GM12878 (cell line): ENCODE data around the gene UGT3A2. TPM values are rescaled to one million over a fixed set of nuclear protein-coding genes. Genes with fewer than 3 reads are reported as not detected.

ENCODE experiments used
- ATAC-seq: fragments of 200-7000 bp; cut with Tn5 transposase; 3 replicates; pipeline ENCODE4 v1.9.1; 2020; ENCODE audit warnings: mild to moderate bottlenecking, moderate library complexity
- BruUV-seq: library from RNA; stranded (reverse); fragments of 400-500 nt; replicated peaks from 2 replicates; lab custom pipeline; 2021; lab: Mats Ljungman, UMichigan
- CTCF ChIA-PET: fragments of 300-600 bp; sonication (Branson Sonifier 250); formaldehyde crosslinking; extraction: SDS; loops from one replicate; lab custom pipeline; 2021; ENCODE audit warnings: inconsistent platforms; lab: Yijun Ruan, JAX
- POLR2A ChIA-PET: fragments of 350-600 bp; formaldehyde crosslinking; extraction: SDS; loops from one replicate; lab custom pipeline; 2021; ENCODE audit warnings: inconsistent platforms; lab: Charles Lee
- RAD21 ChIA-PET: fragments of 300-600 bp; sonication (Branson Sonifier 250); formaldehyde crosslinking; loops from one replicate; lab custom pipeline; 2023; ENCODE audit warnings: antibody characterized with exemption; ENCODE audit not compliant: unreplicated experiment; lab: Charles Lee
- SMC1A ChIA-PET: fragments of 300-600 bp; sonication (Branson Sonifier 250); formaldehyde crosslinking; loops from one replicate; lab custom pipeline; 2023; ENCODE audit not compliant: unreplicated experiment, uncharacterized antibody; lab: Charles Lee
- DNase-seq: peaks from one replicate; pipeline ENCODE4 v3.0.0-alpha.2; 2011; ENCODE audit warnings: low read depth, low spot score
- FAIRE-seq: peaks from 3 replicates; lab custom pipeline; 2011; peaks lifted over from hg19 to GRCh38; lab: Jason Lieb, UNC
- H2AFZ ChIP-seq: 2 replicates; pipeline ENCODE4 v1.6.0; 2011; ENCODE audit warnings: low read depth, low read length, control low read depth; ENCODE audit not compliant: control insufficient read depth
- H3K27ac ChIP-seq: 2 replicates; pipeline ENCODE4 v1.5.1; 2011; ENCODE audit warnings: control low read depth; ENCODE audit not compliant: control insufficient read depth, insufficient read depth
- H3K27me3 ChIP-seq, 2 experiments: replicated peaks in 1 of 2; 2 replicates each; pipeline versions ENCODE4 v1.6.0 to v1.6.1; 2011; ENCODE audit warnings: low read length in 1 of 2; ENCODE audit not compliant: control insufficient read depth in 2 of 2, insufficient read depth in 2 of 2
- H3K36me3 ChIP-seq, 2 experiments: 2 replicates each; pipeline ENCODE4 v1.5.1; 2011; ENCODE audit warnings: low read length in 1 of 2; ENCODE audit not compliant: control insufficient read depth in 2 of 2, insufficient read depth in 2 of 2
- H3K4me1 ChIP-seq: 2 replicates; pipeline ENCODE4 v1.6.1; 2011; ENCODE audit warnings: mild to moderate bottlenecking, low read length, moderate library complexity, mixed read lengths; ENCODE audit not compliant: control insufficient read depth, insufficient read depth
- H3K4me2 ChIP-seq: 2 replicates; pipeline ENCODE4 v1.6.0; 2011; ENCODE audit warnings: control low read depth; ENCODE audit not compliant: control insufficient read depth, insufficient read depth
- H3K4me3 ChIP-seq: fragments of 200-600 bp; sonication (generic); 2 replicates; pipeline ENCODE4 v1.5.1; 2016
- H3K79me2 ChIP-seq: 2 replicates; pipeline ENCODE4 v1.6.0; 2011; ENCODE audit warnings: low read length; ENCODE audit not compliant: control insufficient read depth, insufficient read depth
- H3K9ac ChIP-seq: 2 replicates; pipeline ENCODE4 v1.8.0; 2011; ENCODE audit warnings: low read length, control low read depth, mixed read lengths; ENCODE audit not compliant: control insufficient read depth, insufficient read depth
- H3K9me3 ChIP-seq: replicated peaks from 3 replicates; pipeline ENCODE4 v1.5.1; 2011; ENCODE audit warnings: mild to moderate bottlenecking, low read length; ENCODE audit not compliant: control insufficient read depth, insufficient read depth
- H4K20me1 ChIP-seq: 2 replicates; pipeline ENCODE4 v1.6.0; 2011; ENCODE audit not compliant: control insufficient read depth, insufficient read depth
- CHD4 ChIP-seq: fragments of 200-600 bp; sonication (generic); IDR thresholded peaks from 2 replicates; pipeline ENCODE4 v1.6.1; 2016; ENCODE audit warnings: mild to moderate bottlenecking
- CREB1 ChIP-seq: IDR thresholded peaks from 2 replicates; pipeline ENCODE4 v1.6.1; 2012; ENCODE audit warnings: low read depth, mild to moderate bottlenecking, inconsistent platforms
- FOXM1 ChIP-seq: IDR thresholded peaks from 2 replicates; pipeline ENCODE4 v1.6.1; 2012; ENCODE audit warnings: low read depth, mild to moderate bottlenecking, inconsistent platforms, low read length, moderate library complexity
- HDAC2 ChIP-seq: fragments of 200-600 bp; sonication (generic); IDR thresholded peaks from 2 replicates; pipeline ENCODE4 v1.6.1; 2017
- PKNOX1 ChIP-seq: fragments of 450-650 bp; IDR thresholded peaks from 2 replicates; pipeline ENCODE4 v1.6.1; 2016; ENCODE audit warnings: mild to moderate bottlenecking
- ZNF24 ChIP-seq: fragments of 450-650 bp; IDR thresholded peaks from 2 replicates; pipeline ENCODE4 v1.6.1; 2017; ENCODE audit warnings: antibody characterized with exemption, mild to moderate bottlenecking
- WGBS: methylation state at CpG from one replicate; pipeline ENCODE4 v1.1.6; 2016; ENCODE audit warnings: low lambda C conversion rate; ENCODE audit not compliant: insufficient replicate concordance, insufficient coverage; ENCODE audit errors: missing lambda C conversion rate; 5-methylcytosine and 5-hydroxymethylcytosine counted together
- in situ Hi-C: fragments of 300-500 bp; cut with MboI; formaldehyde crosslinking; loops from 9 replicates; pipeline ENCODE4 v1.14.3; 2018; ENCODE audit warnings: mixed read lengths
- intact Hi-C: fragments of 100-400 bp; cut with micrococcal nuclease; formaldehyde crosslinking; loops from one replicate; pipeline ENCODE4 v1.14.2; 2022; ENCODE audit not compliant: unreplicated experiment
- polyA plus RNA-seq, 11 experiments: library from polyadenylated mRNA; depleted of rRNA in 4 of 11; unstranded in 6 of 11; stranded (reverse) in 5 of 11; fragments of >200 nt; fragmentation: Nextera tagmentation in 4 of 11; fragmentation: Illumina TruSeq in 1 of 11; extraction: Ambion mirVana in 4 of 11; extraction: Trizol in 1 of 11; gene quantifications; 1 replicate in 1 of 11; 2 replicates in 10 of 11; pipeline versions ENCODE4 v1.2.1 to v1.2.3, GENCODE V29; 2011 to 2016; ENCODE audit warnings: inconsistent platforms in 2 of 11, missing spikeins in 2 of 11, low read depth in 1 of 11
- total RNA-seq, 4 experiments: library from RNA; depleted of rRNA in 3 of 4; stranded (reverse); fragments of >200 nt in 3 of 4; fragmentation: Illumina TruSeq in 1 of 4; extraction: Trizol in 1 of 4; gene quantifications; 2 replicates each; pipeline versions ENCODE4 v1.2.1 to v1.2.3, GENCODE V29; 2013 to 2021
- TF ChIP-seq, protein P1 (sequence below): fragments of 450-650 bp; IDR thresholded peaks from 2 replicates; pipeline ENCODE4 v1.6.1; 2017; ENCODE audit warnings: mild to moderate bottlenecking, moderate library complexity
- TF ChIP-seq, protein P2 (sequence below): fragments of 450-650 bp; IDR thresholded peaks from 2 replicates; pipeline ENCODE4 v1.6.1; 2017; ENCODE audit warnings: mild to moderate bottlenecking, moderate library complexity

Gene UGT3A2
- total and polyA plus RNA-seq, 10 of the 15 experiments (the other 5 are each of a cell fraction or from before 2014, with no cell fraction given): 0.02 to 0.50 (median 0.09) TPM; not detected in 7

DNA sequence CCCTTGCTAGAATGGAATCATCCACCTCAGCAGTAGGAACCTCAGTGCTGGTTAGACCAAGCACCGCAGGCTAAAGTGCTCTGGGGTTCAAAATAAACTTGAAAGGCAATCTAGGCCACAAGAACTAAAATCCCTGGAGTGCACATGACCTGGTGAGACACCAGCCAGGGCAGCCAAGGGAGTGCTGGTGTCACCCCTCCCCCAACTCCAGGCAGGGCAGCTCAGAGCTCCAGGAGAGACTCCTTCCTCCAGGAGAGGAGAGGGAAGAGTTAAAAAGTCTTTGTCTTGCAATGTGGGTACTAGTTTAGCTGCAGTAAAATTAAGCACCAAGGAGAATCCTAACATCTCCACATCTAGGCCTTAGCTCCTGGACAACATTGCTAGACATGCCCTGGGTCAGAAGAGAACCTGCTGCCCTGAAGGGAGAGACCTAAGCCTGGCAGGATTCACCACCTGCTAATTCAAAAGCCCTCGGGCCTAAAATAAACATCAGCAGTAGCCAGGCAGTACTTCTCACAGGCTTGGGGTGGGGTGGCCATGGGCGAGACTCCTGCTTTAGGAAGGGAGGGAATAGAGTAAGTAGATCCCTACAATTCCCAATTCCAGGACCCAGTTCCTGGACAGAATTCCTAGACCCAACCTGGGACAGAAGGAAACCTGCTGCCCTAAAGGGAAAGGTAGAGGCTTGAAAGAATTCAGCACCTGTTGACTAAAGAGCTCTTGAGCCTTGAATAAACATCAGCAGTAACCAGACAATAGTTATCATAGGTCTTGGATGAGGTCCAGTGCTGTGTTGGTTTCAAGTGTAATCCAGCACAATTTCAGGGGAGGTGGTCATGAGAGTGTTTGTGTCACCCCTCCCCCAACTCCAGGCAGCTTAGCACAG lies 25.8 kb downstream of the UGT3A2 start:
- ChIA-PET POLR2A (no interaction called here), CTCF (no interaction called here), SMC1A (no interaction called here), RAD21 (no interaction called here)
- H3K9me3 ChIP-seq: no peaks in the 10 kb centered on the region
- H3K79me2 ChIP-seq: no peaks in the 10 kb centered on the region
- no peaks in the 10 kb centered on the region for H3K36me3 ChIP-seq
- no peak overlapping the region for H2AFZ ChIP-seq
- no peak overlapping the region for H3K9ac ChIP-seq
- FAIRE-seq (no peak), DNase-seq (no peak), ATAC-seq (no peak)
- TF ChIP-seq, protein P1, sequence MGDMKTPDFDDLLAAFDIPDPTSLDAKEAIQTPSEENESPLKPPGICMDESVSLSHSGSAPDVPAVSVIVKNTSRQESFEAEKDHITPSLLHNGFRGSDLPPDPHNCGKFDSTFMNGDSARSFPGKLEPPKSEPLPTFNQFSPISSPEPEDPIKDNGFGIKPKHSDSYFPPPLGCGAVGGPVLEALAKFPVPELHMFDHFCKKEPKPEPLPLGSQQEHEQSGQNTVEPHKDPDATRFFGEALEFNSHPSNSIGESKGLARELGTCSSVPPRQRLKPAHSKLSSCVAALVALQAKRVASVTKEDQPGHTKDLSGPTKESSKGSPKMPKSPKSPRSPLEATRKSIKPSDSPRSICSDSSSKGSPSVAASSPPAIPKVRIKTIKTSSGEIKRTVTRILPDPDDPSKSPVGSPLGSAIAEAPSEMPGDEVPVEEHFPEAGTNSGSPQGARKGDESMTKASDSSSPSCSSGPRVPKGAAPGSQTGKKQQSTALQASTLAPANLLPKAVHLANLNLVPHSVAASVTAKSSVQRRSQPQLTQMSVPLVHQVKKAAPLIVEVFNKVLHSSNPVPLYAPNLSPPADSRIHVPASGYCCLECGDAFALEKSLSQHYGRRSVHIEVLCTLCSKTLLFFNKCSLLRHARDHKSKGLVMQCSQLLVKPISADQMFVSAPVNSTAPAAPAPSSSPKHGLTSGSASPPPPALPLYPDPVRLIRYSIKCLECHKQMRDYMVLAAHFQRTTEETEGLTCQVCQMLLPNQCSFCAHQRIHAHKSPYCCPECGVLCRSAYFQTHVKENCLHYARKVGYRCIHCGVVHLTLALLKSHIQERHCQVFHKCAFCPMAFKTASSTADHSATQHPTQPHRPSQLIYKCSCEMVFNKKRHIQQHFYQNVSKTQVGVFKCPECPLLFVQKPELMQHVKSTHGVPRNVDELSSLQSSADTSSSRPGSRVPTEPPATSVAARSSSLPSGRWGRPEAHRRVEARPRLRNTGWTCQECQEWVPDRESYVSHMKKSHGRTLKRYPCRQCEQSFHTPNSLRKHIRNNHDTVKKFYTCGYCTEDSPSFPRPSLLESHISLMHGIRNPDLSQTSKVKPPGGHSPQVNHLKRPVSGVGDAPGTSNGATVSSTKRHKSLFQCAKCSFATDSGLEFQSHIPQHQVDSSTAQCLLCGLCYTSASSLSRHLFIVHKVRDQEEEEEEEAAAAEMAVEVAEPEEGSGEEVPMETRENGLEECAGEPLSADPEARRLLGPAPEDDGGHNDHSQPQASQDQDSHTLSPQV: no peak
- TF ChIP-seq ZNF24 (no peak), FOXM1 (no peak), CHD4 (no peak), PKNOX1 (no peak), HDAC2 (no peak), CREB1 (no peak)
- TF ChIP-seq, protein P2, sequence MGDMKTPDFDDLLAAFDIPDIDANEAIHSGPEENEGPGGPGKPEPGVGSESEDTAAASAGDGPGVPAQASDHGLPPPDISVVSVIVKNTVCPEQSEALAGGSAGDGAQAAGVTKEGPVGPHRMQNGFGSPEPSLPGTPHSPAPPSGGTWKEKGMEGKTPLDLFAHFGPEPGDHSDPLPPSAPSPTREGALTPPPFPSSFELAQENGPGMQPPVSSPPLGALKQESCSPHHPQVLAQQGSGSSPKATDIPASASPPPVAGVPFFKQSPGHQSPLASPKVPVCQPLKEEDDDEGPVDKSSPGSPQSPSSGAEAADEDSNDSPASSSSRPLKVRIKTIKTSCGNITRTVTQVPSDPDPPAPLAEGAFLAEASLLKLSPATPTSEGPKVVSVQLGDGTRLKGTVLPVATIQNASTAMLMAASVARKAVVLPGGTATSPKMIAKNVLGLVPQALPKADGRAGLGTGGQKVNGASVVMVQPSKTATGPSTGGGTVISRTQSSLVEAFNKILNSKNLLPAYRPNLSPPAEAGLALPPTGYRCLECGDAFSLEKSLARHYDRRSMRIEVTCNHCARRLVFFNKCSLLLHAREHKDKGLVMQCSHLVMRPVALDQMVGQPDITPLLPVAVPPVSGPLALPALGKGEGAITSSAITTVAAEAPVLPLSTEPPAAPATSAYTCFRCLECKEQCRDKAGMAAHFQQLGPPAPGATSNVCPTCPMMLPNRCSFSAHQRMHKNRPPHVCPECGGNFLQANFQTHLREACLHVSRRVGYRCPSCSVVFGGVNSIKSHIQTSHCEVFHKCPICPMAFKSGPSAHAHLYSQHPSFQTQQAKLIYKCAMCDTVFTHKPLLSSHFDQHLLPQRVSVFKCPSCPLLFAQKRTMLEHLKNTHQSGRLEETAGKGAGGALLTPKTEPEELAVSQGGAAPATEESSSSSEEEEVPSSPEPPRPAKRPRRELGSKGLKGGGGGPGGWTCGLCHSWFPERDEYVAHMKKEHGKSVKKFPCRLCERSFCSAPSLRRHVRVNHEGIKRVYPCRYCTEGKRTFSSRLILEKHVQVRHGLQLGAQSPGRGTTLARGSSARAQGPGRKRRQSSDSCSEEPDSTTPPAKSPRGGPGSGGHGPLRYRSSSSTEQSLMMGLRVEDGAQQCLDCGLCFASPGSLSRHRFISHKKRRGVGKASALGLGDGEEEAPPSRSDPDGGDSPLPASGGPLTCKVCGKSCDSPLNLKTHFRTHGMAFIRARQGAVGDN: no peak
- H3K4me1 ChIP-seq: no peaks in the 10 kb centered on the region
- no TSS peak for BruUV-seq
- H3K27me3 ChIP-seq: no peaks in the 10 kb centered on the region; a peak in 1 of 4 replicates
- intact Hi-C loops (no loop called here), in situ Hi-C loops (no loop called here)
- WGBS: 30% methylated on average over 3 of the region's 3 CpGs
- no peak overlapping the region for H3K27ac ChIP-seq
- H3K4me3 ChIP-seq: no peak overlapping the region
- H3K4me2 ChIP-seq: no peak overlapping the region
- H4K20me1 ChIP-seq: no peaks in the 10 kb centered on the region
